Ovary (tissue), 9 donors: Measurements from ENCODE around the gene ALDH1A1. TPM values are rescaled to one million over a fixed set of nuclear protein-coding genes. Genes with fewer than 3 reads are reported as not detected.

ENCODE experiments used
- DNase-seq, 5 donors: peaks; one replicate each; pipeline ENCODE4 v3.0.0-alpha.2; 2019 to 2020
- H3K27ac ChIP-seq, 2 donors: fragments of 200-600 bp; one replicate each; pipeline versions ENCODE4 v1.5.1 to v1.8.0; 2019 to 2022
- H3K27me3 ChIP-seq: fragments of 200-600 bp; one replicate; pipeline ENCODE4 v1.8.0; 2022
- H3K36me3 ChIP-seq: fragments of 200-600 bp; sonication (generic); one replicate; pipeline ENCODE4 v1.5.1; 2019
- H3K4me1 ChIP-seq: one replicate; pipeline ENCODE4 v1.8.1; 2013; ENCODE audit warnings: mild to moderate bottlenecking, moderate library complexity; ENCODE audit not compliant: insufficient read depth
- H3K4me3 ChIP-seq: fragments of 200-600 bp; sonication (generic); one replicate; pipeline ENCODE4 v1.5.1; 2017
- H3K9me3 ChIP-seq, 2 donors: fragments of 200-600 bp in 1 of 2; sonication (generic) in 1 of 2; one replicate each; pipeline versions ENCODE4 v1.5.1 to v1.8.1; 2013 to 2019; ENCODE audit warnings: mild to moderate bottlenecking in 1 of 2, moderate library complexity in 1 of 2
- CTCF ChIP-seq, 3 donors: fragments of 450-650 bp in 2 of 3; fragments of 200-600 bp in 1 of 3; IDR thresholded peaks; one replicate each; pipeline versions ENCODE4 v1.5.1 to v1.8.0; 2016 to 2022; ENCODE audit warnings: antibody characterized with exemption in 3 of 3, mild to moderate bottlenecking in 1 of 3
- EP300 ChIP-seq: sonication (generic); formaldehyde crosslinking; IDR thresholded peaks from one replicate; pipeline ENCODE4 v1.6.1; 2017; ENCODE audit warnings: antibody characterized with exemption
- POLR2A ChIP-seq: fragments of 450-650 bp; IDR thresholded peaks from one replicate; pipeline ENCODE4 v1.6.1; 2017; ENCODE audit warnings: antibody characterized with exemption, mild to moderate bottlenecking, moderate library complexity
- WGBS, 3 donors: extraction: QIAGEN DNeasy Blood & Tissue Kit in 1 of 3; methylation state at CpG; one replicate each; pipeline versions ENCODE4 v1.1.5 to v1.1.7; 2013 to 2017; 5-methylcytosine and 5-hydroxymethylcytosine counted together
- intact Hi-C, 4 donors: fragments of 100-400 bp; cut with DNase I; formaldehyde crosslinking; loops; one replicate each; pipeline versions ENCODE4 v1.11.0 to v1.15.1; 2022 to 2023
- polyA plus RNA-seq, 2 donors: library from polyadenylated mRNA; stranded (reverse); fragments of 200-250 nt in 1 of 2; fragments of 350-450 nt in 1 of 2; fragmentation: Illumina TruSeq in 1 of 2; extraction: RNeasy Lipid Tissue Mini Kit (QIAGEN cat#74804) in 1 of 2; gene quantifications; one replicate each; pipeline ENCODE4 v1.2.3, GENCODE V29; 2013 to 2014
- total RNA-seq, 7 donors: library from RNA; depleted of rRNA in 2 of 7; stranded (reverse); fragments of >200 nt in 2 of 7; fragmentation: NEBNext Ultra II Directional in 3 of 7; extraction: Animal tissue kit (Norgen Biotek cat#: 25700) in 3 of 7; gene quantifications; one replicate each; pipeline versions ENCODE4 v1.1.0 to v1.2.4, GENCODE V29; 2016 to 2023
- donor health status: DM: no; HTN: no; CAD: no; lungs with moderate emphysema.
- donor health status: DM: no; HTN: no; CAD: no.
- donor health status: Bipolar disorder and iron deficiency.
- donor health status: DM: yes; HTN: yes; CAD: no.
- donor health status: DM: no; HTN: no; CAD: no.
- donor health status: DM: yes; HTN: yes; CAD: no.

The ALDH1A1 gene
- total and polyA plus RNA-seq, 9 donors: 116 to 301 (median 184) TPM

GRCh38 chr9:72926506-72926905 is 26.3 kb downstream of the ALDH1A1 start:
- DNase-seq: no peak
- H3K4me3 ChIP-seq: no peak overlapping the region
- no peaks in the 10 kb centered on the region for H3K27me3 ChIP-seq
- H3K9me3 ChIP-seq: no peaks in the 10 kb centered on the region
- no peak overlapping the region for H3K27ac ChIP-seq
- no peaks in the 10 kb centered on the region for H3K4me1 ChIP-seq
- 96 to 100% (median 97%) methylated on average over 1 of the region's 1 CpG for WGBS, 3 donors
- no peaks in the 10 kb centered on the region for H3K36me3 ChIP-seq
- no peak for TF ChIP-seq POLR2A
- no peak for TF ChIP-seq EP300
- no peak for TF ChIP-seq CTCF (IDR thresholded peaks at IDR 0.05)
- intact Hi-C loops: no loop called here

GRCh38 chr9:72925891-72926290 is 27.0 kb downstream of the ALDH1A1 start:
- Histone ChIP-seq H3K27me3 (no peaks in the 10 kb centered on the region), H3K36me3 (no peaks in the 10 kb centered on the region), H3K27ac (no peak overlapping the region), H3K4me1 (no peaks in the 10 kb centered on the region), H3K9me3 (no peaks in the 10 kb centered on the region), H3K4me3 (no peak overlapping the region)
- DNase-seq: no peak
- intact Hi-C loops: no loop called here
- TF ChIP-seq EP300 (no peak), CTCF (IDR thresholded peaks at IDR 0.05) (no peak)
- WGBS, 3 donors: 92 to 97% (median 95%) methylated on average over 1 of the region's 1 CpG

- no peak overlapping the region for H3K27ac ChIP-seq
- intact Hi-C loops: no loop called here
- H3K36me3 ChIP-seq: no peaks in the 10 kb centered on the region
- 58 to 63% (median 61%) methylated on average over 6 of the region's 6 CpGs for WGBS, 3 donors
- DNase-seq: no peak
- no peaks in the 10 kb centered on the region for H3K27me3 ChIP-seq
- no peak for TF ChIP-seq CTCF (IDR thresholded peaks at IDR 0.05)
- TF ChIP-seq EP300: no peak
- TF ChIP-seq POLR2A: no peak
- no peaks in the 10 kb centered on the region for H3K9me3 ChIP-seq
- no peak overlapping the region for H3K4me3 ChIP-seq
- H3K4me1 ChIP-seq: no peaks in the 10 kb centered on the region
These were observed 27.6 kb downstream of the ALDH1A1 start for GRCh38 chr9:72925126-72925789.

- no peak for DNase-seq
- H3K4me3 ChIP-seq: no peak overlapping the region
- no peaks in the 10 kb centered on the region for H3K4me1 ChIP-seq
- H3K27ac ChIP-seq: no peak overlapping the region
- H3K36me3 ChIP-seq: no peaks in the 10 kb centered on the region
- WGBS, 3 donors: 97 to 98% (median 98%) methylated on average over 1 of the region's 1 CpG
- H3K9me3 ChIP-seq: no peaks in the 10 kb centered on the region
- H3K27me3 ChIP-seq: no peaks in the 10 kb centered on the region
- intact Hi-C loops: no loop called here
- TF ChIP-seq POLR2A (no peak), EP300 (no peak), CTCF (IDR thresholded peaks at IDR 0.05) (no peak)
These were observed 28.6 kb downstream of the ALDH1A1 start for GRCh38 chr9:72924154-72924790.
